Activated T-cell treated with anti-CD3 and anti-CD28 coated beads, Interleukin-2, amount 50 U/mL, for 24 hours (primary cell): ENCODE data around the gene NFYB.

ENCODE experiments used
- DNase-seq: peaks from one replicate; pipeline ENCODE4 v3.0.0-alpha.2; 2020
- H3K27ac Mint-ChIP-seq: 2 replicates; pipeline ENCODE4 v1.8.0; 2020; ENCODE audit warnings: mild to moderate bottlenecking, mixed read lengths
- H3K27me3 Mint-ChIP-seq: 2 replicates; pipeline ENCODE4 v1.8.0; 2020; ENCODE audit warnings: mixed read lengths
- H3K36me3 Mint-ChIP-seq: 2 replicates; pipeline ENCODE4 v1.8.0; 2020; ENCODE audit warnings: low read depth, mixed read lengths
- H3K4me1 Mint-ChIP-seq: 2 replicates; pipeline ENCODE4 v1.8.0; 2020; ENCODE audit warnings: low read depth, mixed read lengths
- H3K4me3 Mint-ChIP-seq: 2 replicates; pipeline ENCODE4 v1.8.0; 2020; ENCODE audit warnings: mild to moderate bottlenecking, moderate library complexity, mixed read lengths
- H3K9me3 Mint-ChIP-seq: 2 replicates; pipeline ENCODE4 v1.8.0; 2020; ENCODE audit warnings: mixed read lengths

NFYB gene

DNA sequence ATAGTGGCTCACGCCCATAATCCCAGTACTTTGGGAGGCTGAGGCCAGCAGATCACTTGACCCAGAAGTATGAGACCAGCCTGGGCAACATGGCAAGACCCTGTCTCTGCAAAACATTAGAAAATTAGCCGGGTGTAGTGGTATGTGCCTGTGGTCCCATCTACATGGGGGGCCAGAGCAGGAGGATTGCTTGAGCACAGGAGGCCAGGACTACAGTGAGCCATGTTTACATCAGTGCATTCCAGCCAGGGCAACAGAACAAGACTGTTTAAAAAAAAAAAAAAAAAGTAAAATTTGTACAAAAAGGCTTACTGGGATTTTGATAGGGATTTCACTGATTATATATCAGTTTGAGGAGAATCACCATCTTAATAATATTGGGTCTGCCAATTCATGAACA is 65.9 kb downstream of the NFYB start:
- H3K4me1 Mint-ChIP-seq, result peaks cover 18% of the 10 kb centered on the region
- H3K36me3 Mint-ChIP-seq, result peaks cover 48% of the 10 kb centered on the region

More for the DNA sequence above, 65.9 kb downstream of the NFYB start:
- no peak overlapping the region for H3K4me3 Mint-ChIP-seq
- H3K9me3 Mint-ChIP-seq, result no peaks in the 10 kb centered on the region
- H3K27ac Mint-ChIP-seq, result no peak overlapping the region
- no peaks in the 10 kb centered on the region for H3K27me3 Mint-ChIP-seq
- no peak for DNase-seq
